Neural cell (in vitro differentiated cells): ENCODE results near the gene CRB2. TPM values are rescaled to one million over a fixed set of nuclear protein-coding genes. Genes with fewer than 3 reads are reported as not detected.
A peak's percentile ranks its signal among the peaks of the same experiment; 100 is the strongest.

Experiments
- H2AFZ ChIP-seq: fragments of 200-600, 300-800 bp; sonication (generic), shearing (Covaris generic); 2 replicates; pipeline ENCODE4 v1.6.0; 2014; ENCODE audit warnings: low read depth, mild to moderate bottlenecking, antibody characterized with exemption, low read length, moderate library complexity
- H3F3A ChIP-seq: fragments of 200-600 bp; shearing (Covaris generic); 2 replicates; pipeline ENCODE4 v1.6.1; 2016; ENCODE audit warnings: mild to moderate bottlenecking, moderate library complexity, mixed read lengths, antibody characterized with exemption, low read length; ENCODE audit not compliant: insufficient read depth, poor library complexity, severe bottlenecking
- H3K27ac ChIP-seq: fragments of 200-600, 300-800 bp; sonication (generic), shearing (Covaris generic); 2 replicates; pipeline ENCODE4 v1.5.1; 2014; ENCODE audit warnings: mild to moderate bottlenecking, low read length, moderate library complexity
- H3K27me3 ChIP-seq: fragments of 300-800, 200-600 bp; sonication (generic), shearing (Covaris generic); 2 replicates; pipeline ENCODE4 v1.6.0; 2014; ENCODE audit warnings: mild to moderate bottlenecking, low read depth, low read length, moderate library complexity; ENCODE audit not compliant: insufficient read depth
- H3K36me3 ChIP-seq: fragments of 300-800, 200-600 bp; sonication (generic), shearing (Covaris generic); 2 replicates; pipeline ENCODE4 v1.5.1; 2014; ENCODE audit warnings: mild to moderate bottlenecking, antibody characterized with exemption, low read length, moderate library complexity; ENCODE audit not compliant: insufficient read depth
- H3K4me2 ChIP-seq: fragments of 300-800, 200-600 bp; sonication (generic), shearing (Covaris generic); 2 replicates; pipeline ENCODE4 v1.6.0; 2014; ENCODE audit warnings: mild to moderate bottlenecking, low read length
- H3K4me3 ChIP-seq: fragments of 300-800, 200-600 bp; sonication (generic), shearing (Covaris generic); 2 replicates; pipeline ENCODE4 v1.5.1; 2014; ENCODE audit warnings: mild to moderate bottlenecking, low read length, moderate library complexity
- H3K79me2 ChIP-seq: fragments of 200-600 bp; shearing (Covaris generic); replicated peaks from 2 replicates; pipeline ENCODE4 v1.6.0; 2014; ENCODE audit warnings: mild to moderate bottlenecking, low read length, moderate library complexity; ENCODE audit not compliant: insufficient read depth
- H3K9ac ChIP-seq: fragments of 300-800, 200-600 bp; sonication (generic), shearing (Covaris generic); 2 replicates; pipeline ENCODE4 v1.6.1; 2016; ENCODE audit warnings: mild to moderate bottlenecking, low read length, mixed read lengths
- H3K9me2 ChIP-seq: fragments of 200-600 bp; shearing (Covaris generic); 2 replicates; pipeline ENCODE4 v1.6.1; 2016; ENCODE audit warnings: mild to moderate bottlenecking, low read length, mixed read lengths; ENCODE audit not compliant: insufficient read depth
- H3K9me3 ChIP-seq: fragments of 200-600, 300-800 bp; sonication (generic), shearing (Covaris generic); 2 replicates; pipeline ENCODE4 v1.6.1; 2016; ENCODE audit warnings: mild to moderate bottlenecking, mixed run types, low read length, moderate library complexity, mixed read lengths
- H4K20me1 ChIP-seq: fragments of 200-600 bp; shearing (Covaris generic); 2 replicates; pipeline ENCODE4 v1.6.1; 2016; ENCODE audit warnings: mild to moderate bottlenecking, mixed run types; ENCODE audit not compliant: insufficient read depth
- CTCF ChIP-seq: fragments of 450-650 bp; IDR thresholded peaks from 2 replicates; pipeline ENCODE4 v1.5.1; 2014; ENCODE audit warnings: antibody characterized with exemption, mild to moderate bottlenecking, moderate library complexity; ENCODE audit not compliant: poor library complexity, severe bottlenecking
- EP300 ChIP-seq: fragments of 450-650 bp; conservative IDR thresholded peaks from 2 replicates; pipeline ENCODE4 v1.6.1; 2014; ENCODE audit warnings: antibody characterized with exemption, mild to moderate bottlenecking, moderate library complexity; ENCODE audit not compliant: poor library complexity, severe bottlenecking
- EZH2 ChIP-seq: fragments of 200-600, 300-800 bp; shearing (Covaris generic), sonication (generic); IDR thresholded peaks from 2 replicates; pipeline ENCODE4 v1.6.1; 2014; ENCODE audit warnings: antibody characterized with exemption, low read length, borderline replicate concordance, mild to moderate bottlenecking; ENCODE audit not compliant: insufficient read depth, poor library complexity, severe bottlenecking
- MXI1 ChIP-seq: fragments of 450-650 bp; conservative IDR thresholded peaks from 2 replicates; pipeline ENCODE4 v1.6.1; 2014; ENCODE audit warnings: antibody characterized with exemption, mild to moderate bottlenecking; ENCODE audit not compliant: poor library complexity, severe bottlenecking
- POLR2AphosphoS5 ChIP-seq: IDR thresholded peaks from 2 replicates; pipeline ENCODE4 v1.6.1; 2012
- RAD21 ChIP-seq: fragments of 450-650 bp; conservative IDR thresholded peaks from 2 replicates; pipeline ENCODE4 v1.6.1; 2014; ENCODE audit warnings: antibody characterized with exemption, mild to moderate bottlenecking, moderate library complexity
- REST ChIP-seq: IDR thresholded peaks from 2 replicates; pipeline ENCODE4 v1.6.1; 2012; ENCODE audit warnings: borderline replicate concordance
- SMC3 ChIP-seq: fragments of 450-650 bp; conservative IDR thresholded peaks from 2 replicates; pipeline ENCODE4 v1.6.1; 2014; ENCODE audit warnings: antibody characterized with exemption, mild to moderate bottlenecking, moderate library complexity; ENCODE audit not compliant: poor library complexity
- TAF1 ChIP-seq: IDR thresholded peaks from 2 replicates; pipeline ENCODE4 v1.6.1; 2012; ENCODE audit warnings: low read depth
- polyA plus RNA-seq: library from polyadenylated mRNA; depleted of rRNA; stranded (reverse); fragments of >200 nt; gene quantifications from 2 replicates; pipeline ENCODE4 v1.2.3, GENCODE V29; 2014

CRB2 gene
- polyA plus RNA-seq, 1 donor from 2014 or later, result 0.32 TPM

GRCh38 chr9:123335193-123335985, 20.6 kb upstream of the CRB2 start:
- no peak overlapping the region for H3K4me2 ChIP-seq

GRCh38 chr9:123335986-123336329, 20.0 kb upstream of the CRB2 start:
- Histone ChIP-seq H3K9me3 (no peaks in the 10 kb centered on the region), H3K9ac (peak overlapping the region; percentile 9), H4K20me1 (no peaks in the 10 kb centered on the region), H3K9me2 (no peaks in the 10 kb centered on the region), H3K27ac (no peak overlapping the region), H3F3A (no peaks in the 10 kb centered on the region), H3K4me2 (no peak overlapping the region), H2AFZ (no peak overlapping the region), H3K27me3 (no peaks in the 10 kb centered on the region), H3K79me2 (no peaks in the 10 kb centered on the region), H3K36me3 (no peaks in the 10 kb centered on the region), H3K4me3 (no peak overlapping the region)
- TF ChIP-seq MXI1 (no peak), EP300 (no peak), RAD21 (no peak), REST (no peak), SMC3 (no peak), EZH2 (no peak), CTCF (no peak), TAF1 (no peak), POLR2AphosphoS5 (no peak)

More at GRCh38 chr9:123335193-123335985, 20.6 kb upstream of the CRB2 start:
- H3F3A ChIP-seq, result no peaks in the 10 kb centered on the region
- H3K27ac ChIP-seq, result no peak overlapping the region
- no peaks in the 10 kb centered on the region for H4K20me1 ChIP-seq
- H3K79me2 ChIP-seq, result no peaks in the 10 kb centered on the region
- H2AFZ ChIP-seq, result peak overlapping the region; percentile 34
- no peaks in the 10 kb centered on the region for H3K27me3 ChIP-seq
- no peaks in the 10 kb centered on the region for H3K9me2 ChIP-seq
- no peaks in the 10 kb centered on the region for H3K9me3 ChIP-seq
- TF ChIP-seq RAD21, result peak; percentile 15
- no peak for TF ChIP-seq EP300
- TF ChIP-seq CTCF, result no peak
- TF ChIP-seq EZH2, result no peak
- no peak for TF ChIP-seq SMC3
- TF ChIP-seq POLR2AphosphoS5, result no peak
- no peak for TF ChIP-seq TAF1
- no peak for TF ChIP-seq MXI1
- H3K4me3 ChIP-seq, result no peak overlapping the region
- H3K36me3 ChIP-seq, result no peaks in the 10 kb centered on the region
- H3K9ac ChIP-seq, result peak overlapping the region; percentile 9
